GM12878 (cell line): ENCODE data around the gene PLVAP. TPM values are rescaled to one million over a fixed set of nuclear protein-coding genes. Genes with fewer than 3 reads are reported as not detected.

ENCODE experiments used
- ATF2 ChIP-seq: IDR thresholded peaks from 2 replicates; pipeline ENCODE4 v1.6.1; 2012; ENCODE audit warnings: low read length, inconsistent platforms
- BACH1 ChIP-seq: fragments of 450-650 bp; IDR thresholded peaks from 2 replicates; pipeline ENCODE4 v1.6.1; 2017; ENCODE audit warnings: mild to moderate bottlenecking, borderline replicate concordance
- CEBPB ChIP-seq, 2 experiments: fragments of 150-350 bp in 1 of 2; IDR thresholded peaks; 2 replicates each; pipeline ENCODE4 v1.6.1; 2012 to 2014; ENCODE audit warnings: low read depth in 2 of 2, low read length in 2 of 2, borderline replicate concordance in 1 of 2, inconsistent platforms in 1 of 2
- CEBPZ ChIP-seq: fragments of 150-350 bp; IDR thresholded peaks from 2 replicates; pipeline ENCODE4 v1.6.1; 2016; ENCODE audit warnings: low read depth, low read length
- IRF5 ChIP-seq: fragments of 450-650 bp; IDR thresholded peaks from 2 replicates; pipeline ENCODE4 v1.6.1; 2017; ENCODE audit warnings: borderline replicate concordance
- NR2C2 ChIP-seq: IDR thresholded peaks from 2 replicates; pipeline ENCODE4 v1.6.1; 2011; ENCODE audit warnings: borderline replicate concordance, low read depth; ENCODE audit not compliant: control insufficient read depth, insufficient read length
- NR2F1 ChIP-seq: fragments of 450-650 bp; conservative IDR thresholded peaks from 2 replicates; pipeline ENCODE4 v1.6.1; 2017; ENCODE audit warnings: mild to moderate bottlenecking
- NRF1 ChIP-seq: conservative IDR thresholded peaks from 2 replicates; pipeline ENCODE4 v1.6.1; 2011; ENCODE audit warnings: mild to moderate bottlenecking, low read depth, low read length, improper control_type of control experiment
- PML ChIP-seq: IDR thresholded peaks from 2 replicates; pipeline ENCODE4 v1.6.1; 2012; ENCODE audit warnings: low read length, inconsistent platforms
- RAD21 ChIP-seq: IDR thresholded peaks from 2 replicates; pipeline ENCODE4 v1.6.1; 2011; ENCODE audit warnings: mild to moderate bottlenecking, low read depth, low read length, moderate library complexity; ENCODE audit not compliant: insufficient read depth
- RUNX3 ChIP-seq: IDR thresholded peaks from 2 replicates; pipeline ENCODE4 v1.6.1; 2012; ENCODE audit warnings: low read length, inconsistent platforms
- SUZ12 ChIP-seq: fragments of 200-600 bp; sonication (generic); IDR thresholded peaks from one replicate; pipeline ENCODE4 v1.6.1; 2018; ENCODE audit warnings: antibody characterized with exemption, mild to moderate bottlenecking; ENCODE audit not compliant: unreplicated experiment
- ZBTB33 ChIP-seq: fragments of 450-650 bp; IDR thresholded peaks from 2 replicates; pipeline ENCODE4 v1.6.1; 2017; ENCODE audit warnings: mild to moderate bottlenecking
- ZNF592 ChIP-seq: fragments of 450-650 bp; IDR thresholded peaks from 2 replicates; pipeline ENCODE4 v1.6.1; 2017; ENCODE audit warnings: mild to moderate bottlenecking, moderate library complexity
- ZZZ3 ChIP-seq: IDR thresholded peaks from 2 replicates; pipeline ENCODE4 v1.6.1; 2011; ENCODE audit warnings: low read depth; ENCODE audit not compliant: control insufficient read depth, insufficient read length
- polyA plus RNA-seq, 11 experiments: library from polyadenylated mRNA; depleted of rRNA in 4 of 11; unstranded in 6 of 11; stranded (reverse) in 5 of 11; fragments of >200 nt; fragmentation: Nextera tagmentation in 4 of 11; fragmentation: Illumina TruSeq in 1 of 11; extraction: Ambion mirVana in 4 of 11; extraction: Trizol in 1 of 11; gene quantifications; 1 replicate in 1 of 11; 2 replicates in 10 of 11; pipeline versions ENCODE4 v1.2.1 to v1.2.3, GENCODE V29; 2011 to 2016; ENCODE audit warnings: inconsistent platforms in 2 of 11, missing spikeins in 2 of 11, low read depth in 1 of 11
- total RNA-seq, 4 experiments: library from RNA; depleted of rRNA in 3 of 4; stranded (reverse); fragments of >200 nt in 3 of 4; fragmentation: Illumina TruSeq in 1 of 4; extraction: Trizol in 1 of 4; gene quantifications; 2 replicates each; pipeline versions ENCODE4 v1.2.1 to v1.2.3, GENCODE V29; 2013 to 2021

Gene PLVAP
- total and polyA plus RNA-seq, 10 of the 15 experiments (the other 5 are each of a cell fraction or from before 2014, with no cell fraction given), result 0.03 to 0.54 (median 0.06) TPM; not detected in 4

GRCh38 chr19:17303167-17303939 lies 73.8 kb downstream of the PLVAP start, which contains the start of gene ABHD8 (continued):
- TF ChIP-seq CEBPB (IDR thresholded peaks at IDR 0.05; ENCODE audit: borderline replicate concordance in 1 of 2, low read depth in 2 of 2, low read length in 2 of 2) (no peak), RUNX3 (no peak; the same call in 1 of the 2 replicates), RAD21 (no peak), ATF2 (no peak), NR2F1 (peak; percentile 89), SUZ12 (no peak), NR2C2 (no peak), ZZZ3 (no peak), NRF1 (no peak), BACH1 (peak; percentile 34; the same call in 1 of the 2 replicates), IRF5 (no peak), ZNF592 (no peak), PML (no peak), ZBTB33 (no peak), CEBPZ (0 out of 2 replicates have a peak, but pooled peaks have one; percentile 23)
